CD4-positive, alpha-beta T cell treated with Interleukin-6 for 4 hours (primary cell): ENCODE results near the gene PLXDC2.
"Not testable (repeated sequence)": the region's sequence is repeated elsewhere in the genome, so short reads cannot be mapped to it uniquely, and the experiment has no call there.

ENCODE experiments used
- DNase-seq: peaks from one replicate; pipeline ENCODE4 v3.0.0-alpha.2; 2020; ENCODE audit warnings: mixed read lengths

The PLXDC2 gene

GRCh38 chr10:19816411-19817230, at the start of gene PLXDC2:
TSS of gene PLXDC2 (plus strand) at chr10:19816432.
- no peak for DNase-seq

- DNase-seq = no peak
Observed at GRCh38 chr10:19767876-19768275, 48.4 kb upstream of the PLXDC2 start.

GRCh38 chr10:19769826-19770225, 46.4 kb upstream of the PLXDC2 start:
- DNase-seq = not testable (repeated sequence)

GRCh38 chr10:19772972-19773371, 43.3 kb upstream of the PLXDC2 start:
- DNase-seq = no peak

GRCh38 chr10:19775296-19775695, 40.9 kb upstream of the PLXDC2 start:
- no peak for DNase-seq

- DNase-seq = no peak
Observed at GRCh38 chr10:19777806-19778205, 38.4 kb upstream of the PLXDC2 start.

- no peak for DNase-seq
Observed at GRCh38 chr10:19778996-19779395, 37.2 kb upstream of the PLXDC2 start.

- DNase-seq = no peak
Observed at GRCh38 chr10:19782430-19783089, 33.7 kb upstream of the PLXDC2 start.

- DNase-seq = no peak
Observed at GRCh38 chr10:19783721-19784120, 32.5 kb upstream of the PLXDC2 start.

- DNase-seq = no peak
Observed at GRCh38 chr10:19785366-19785765, 30.9 kb upstream of the PLXDC2 start.

GRCh38 chr10:19788075-19788686, 28.1 kb upstream of the PLXDC2 start:
- DNase-seq = no peak

GRCh38 chr10:19788902-19789301, 27.3 kb upstream of the PLXDC2 start:
- DNase-seq = no peak

GRCh38 chr10:19789607-19790006, 26.6 kb upstream of the PLXDC2 start:
- no peak for DNase-seq

- DNase-seq = no peak
Observed at GRCh38 chr10:19791032-19791431, 25.2 kb upstream of the PLXDC2 start.

- no peak for DNase-seq
Observed at GRCh38 chr10:19795684-19796083, 20.5 kb upstream of the PLXDC2 start.

- no peak for DNase-seq
Observed at GRCh38 chr10:19800161-19800560, 16.1 kb upstream of the PLXDC2 start.

GRCh38 chr10:19801369-19801768, 14.9 kb upstream of the PLXDC2 start:
- no peak for DNase-seq

GRCh38 chr10:19803676-19804075, 12.6 kb upstream of the PLXDC2 start:
- no peak for DNase-seq

GRCh38 chr10:19809481-19809880, 6.8 kb upstream of the PLXDC2 start:
- DNase-seq = no peak

- no peak for DNase-seq
Observed at GRCh38 chr10:19811540-19811939, 4.7 kb upstream of the PLXDC2 start.

GRCh38 chr10:19812976-19813375, 3.3 kb upstream of the PLXDC2 start:
- DNase-seq = no peak

- no peak for DNase-seq
Observed at GRCh38 chr10:19815036-19815730, 1.0 kb upstream of the PLXDC2 start.

- no peak for DNase-seq
Observed at GRCh38 chr10:19815731-19816410, 361 bp upstream of the PLXDC2 start.
